HG03521 (cell line): Measurements from ENCODE around the gene PCNT.
"Not testable (repeated sequence)": the region's sequence is repeated elsewhere in the genome, so short reads cannot be mapped to it uniquely, and the experiment has no call there.

Experiments used
- ATAC-seq: cut with Tn5 transposase; IDR thresholded peaks from one replicate; pipeline ENCODE4 v1.9.1; 2021; ENCODE audit warnings: mild to moderate bottlenecking, moderate library complexity; ENCODE audit not compliant: unreplicated experiment

PCNT gene

DNA sequence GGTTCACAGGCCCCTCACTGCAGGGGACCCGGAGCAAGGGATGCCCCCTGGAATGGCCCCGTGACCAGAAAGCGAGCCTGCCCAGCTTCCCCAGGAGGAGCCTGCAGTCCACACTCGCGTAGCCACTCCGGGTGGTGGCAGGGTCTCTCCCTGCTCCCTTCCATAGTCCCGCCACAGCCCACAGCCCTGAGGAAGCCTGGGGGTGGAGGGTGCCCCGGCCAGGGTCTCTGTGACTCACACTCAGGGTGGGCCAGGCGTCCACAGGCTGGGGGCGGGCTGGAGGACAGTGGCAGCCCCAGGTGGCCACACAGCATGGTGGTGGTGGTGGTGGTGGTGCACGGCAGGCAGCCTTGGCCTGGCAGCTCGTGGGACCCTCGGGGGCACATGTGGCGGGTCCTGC, 22.2 kb upstream of the PCNT start:
- ATAC-seq: no peak

DNA sequence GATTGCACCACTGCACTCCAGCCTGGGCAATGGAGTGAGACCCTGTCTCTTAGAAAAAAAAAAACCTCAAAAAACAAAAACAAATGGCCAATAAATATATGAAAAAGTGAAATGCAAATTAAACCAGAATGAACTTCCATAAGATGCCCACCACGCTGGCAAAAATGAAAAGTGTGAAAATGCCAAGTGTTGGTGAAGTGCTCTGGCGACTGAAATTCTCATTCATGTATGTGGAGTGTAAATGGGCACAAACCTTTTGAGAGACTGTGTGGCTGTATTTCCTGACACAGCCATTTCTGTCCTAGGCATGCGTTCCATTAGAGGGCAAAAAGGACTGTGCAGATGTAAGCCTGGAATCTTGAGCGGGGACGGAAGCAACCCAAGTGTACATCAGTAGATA, 19.5 kb upstream of the PCNT start:
- ATAC-seq: no peak

GRCh38 chr21:46304955-46305354, 19.0 kb upstream of the PCNT start:
- no peak for ATAC-seq

DNA sequence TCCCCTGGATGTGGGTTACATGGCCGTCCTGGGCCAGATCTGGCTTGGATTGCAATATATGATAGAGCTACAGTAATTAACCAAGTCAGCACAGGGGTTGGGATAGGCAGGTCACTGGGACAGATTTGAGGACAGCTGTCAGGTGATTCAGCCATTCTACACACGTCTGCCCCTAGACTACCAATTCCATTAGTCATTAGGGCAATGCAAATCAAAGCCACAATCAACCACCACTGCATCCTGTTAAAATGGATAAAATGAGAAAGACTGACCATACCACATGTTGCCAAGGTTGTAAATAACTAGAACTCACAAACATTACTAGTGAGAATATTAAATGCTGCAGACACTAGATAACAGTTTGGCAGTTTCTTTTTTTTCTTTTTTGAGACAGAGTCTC, 16.3 kb upstream of the PCNT start:
- no peak for ATAC-seq

DNA sequence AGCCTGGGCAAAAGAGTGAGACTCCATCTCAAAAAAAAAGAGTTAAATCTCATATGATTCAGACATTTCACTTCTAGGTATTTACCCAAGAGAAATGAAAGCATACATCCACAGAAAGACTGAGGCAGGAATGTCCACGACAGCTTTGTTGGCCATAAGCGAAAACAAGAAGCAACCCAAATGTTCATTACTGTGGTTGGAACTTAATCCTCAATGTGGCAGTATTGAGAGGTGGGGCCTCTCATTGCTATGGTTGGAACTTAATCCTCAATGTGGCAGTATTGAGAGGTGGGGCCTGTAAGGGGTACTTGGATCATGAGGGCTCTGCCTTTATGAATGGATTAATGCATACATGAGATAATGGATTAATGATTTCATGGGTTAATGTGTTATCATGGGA, 15.5 kb upstream of the PCNT start:
- ATAC-seq: no peak

GRCh38 chr21:46310260-46310659, 13.7 kb upstream of the PCNT start:
- ATAC-seq: not testable (repeated sequence)

DNA sequence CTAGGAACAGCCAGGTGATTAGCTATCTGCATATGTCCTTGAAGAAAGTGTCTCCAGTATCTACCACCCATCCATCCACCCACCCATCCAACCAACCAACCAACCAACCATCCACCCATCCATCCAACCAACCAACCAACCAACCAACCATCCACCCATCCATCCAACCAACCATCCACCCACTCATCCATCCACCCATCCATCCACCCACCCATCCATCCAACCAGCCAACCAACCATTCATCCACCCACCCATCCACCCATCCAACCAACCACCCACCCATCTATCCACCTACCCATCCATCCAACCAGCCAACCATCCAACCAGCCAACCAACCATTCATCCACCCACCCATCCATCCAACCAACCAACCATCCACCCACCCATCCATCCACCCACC, 12.4 kb upstream of the PCNT start:
- ATAC-seq: no peak

- no peak for ATAC-seq
These were observed 11.0 kb upstream of the PCNT start for GRCh38 chr21:46312949-46313348.

DNA sequence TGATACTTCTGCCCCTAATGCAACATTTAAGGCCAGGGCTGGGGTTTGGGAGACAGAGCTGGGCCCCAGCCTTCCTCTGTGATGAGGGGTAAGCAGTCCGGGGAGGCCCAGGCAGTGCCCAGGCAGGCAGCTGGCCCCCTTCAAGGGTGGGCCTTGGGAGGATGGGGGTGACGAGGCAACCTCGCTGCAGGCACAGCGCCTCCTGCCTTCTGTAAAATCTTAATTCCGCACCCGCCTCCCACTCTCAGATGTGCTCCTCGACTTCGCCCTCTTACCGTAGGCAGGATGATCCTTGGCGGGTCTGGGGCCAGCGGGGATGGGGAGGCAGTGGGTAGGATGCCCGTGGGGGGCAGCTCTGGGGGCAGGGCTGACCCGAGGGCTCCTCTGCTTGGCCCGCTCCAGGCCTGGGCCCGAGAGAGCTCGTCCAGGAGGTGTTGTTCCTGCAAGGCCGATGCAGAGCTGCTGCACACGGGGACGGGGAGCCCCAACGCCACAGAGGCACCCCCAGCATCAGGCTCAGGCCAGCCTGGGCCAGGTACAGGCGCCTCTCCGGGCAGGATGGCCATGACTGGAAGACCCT, 9.4 kb upstream of the PCNT start:
- ATAC-seq: no peak

- no peak for ATAC-seq
These were observed 7.1 kb upstream of the PCNT start for GRCh38 chr21:46316708-46317324.

GRCh38 chr21:46317710-46318463, 6.1 kb upstream of the PCNT start:
- ATAC-seq: no peak

DNA sequence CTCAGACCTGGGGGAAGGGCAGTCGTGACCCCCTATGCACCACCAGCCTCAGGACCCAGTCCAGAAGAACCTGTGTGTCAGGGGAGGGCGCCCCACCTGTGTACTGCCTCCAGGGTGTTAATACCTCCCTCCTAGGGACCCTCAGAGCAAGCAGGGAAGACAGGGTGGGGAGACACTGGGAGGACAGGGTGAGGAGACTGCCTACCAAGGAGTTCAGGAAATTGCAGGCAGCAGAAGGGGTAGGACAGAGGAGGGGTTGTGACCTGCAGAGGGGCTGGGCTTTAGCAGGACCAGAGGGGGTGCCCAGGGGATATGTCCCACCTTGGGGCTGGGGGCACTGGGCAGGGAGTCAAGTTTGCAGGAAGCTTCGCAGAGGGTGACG, 5.5 kb upstream of the PCNT start:
- ATAC-seq: no peak

GRCh38 chr21:46319186-46319585, 4.8 kb upstream of the PCNT start:
- no peak for ATAC-seq

DNA sequence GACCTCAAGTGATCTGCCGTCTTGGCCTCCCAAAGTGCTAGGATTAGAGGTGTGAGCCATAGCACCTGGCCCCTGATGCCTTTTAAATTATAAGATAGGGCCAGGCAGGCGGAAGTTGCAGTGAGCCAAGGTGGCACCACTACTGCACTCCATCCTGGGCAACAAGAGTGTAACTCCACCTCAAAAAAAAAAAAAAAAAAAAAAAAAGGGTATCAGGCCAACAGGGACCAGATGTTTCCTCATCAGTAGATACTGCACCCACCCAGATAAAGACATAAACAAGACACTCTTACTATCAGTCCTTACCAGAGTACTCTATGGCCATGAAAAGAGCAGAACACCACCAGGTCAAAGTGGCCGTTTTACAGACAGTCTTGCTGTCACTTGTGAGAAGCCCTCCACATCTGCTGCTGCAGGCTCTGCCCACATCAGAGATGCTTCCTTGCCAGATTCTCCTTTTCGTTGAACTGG, 3.6 kb upstream of the PCNT start:
- ATAC-seq: no peak

DNA sequence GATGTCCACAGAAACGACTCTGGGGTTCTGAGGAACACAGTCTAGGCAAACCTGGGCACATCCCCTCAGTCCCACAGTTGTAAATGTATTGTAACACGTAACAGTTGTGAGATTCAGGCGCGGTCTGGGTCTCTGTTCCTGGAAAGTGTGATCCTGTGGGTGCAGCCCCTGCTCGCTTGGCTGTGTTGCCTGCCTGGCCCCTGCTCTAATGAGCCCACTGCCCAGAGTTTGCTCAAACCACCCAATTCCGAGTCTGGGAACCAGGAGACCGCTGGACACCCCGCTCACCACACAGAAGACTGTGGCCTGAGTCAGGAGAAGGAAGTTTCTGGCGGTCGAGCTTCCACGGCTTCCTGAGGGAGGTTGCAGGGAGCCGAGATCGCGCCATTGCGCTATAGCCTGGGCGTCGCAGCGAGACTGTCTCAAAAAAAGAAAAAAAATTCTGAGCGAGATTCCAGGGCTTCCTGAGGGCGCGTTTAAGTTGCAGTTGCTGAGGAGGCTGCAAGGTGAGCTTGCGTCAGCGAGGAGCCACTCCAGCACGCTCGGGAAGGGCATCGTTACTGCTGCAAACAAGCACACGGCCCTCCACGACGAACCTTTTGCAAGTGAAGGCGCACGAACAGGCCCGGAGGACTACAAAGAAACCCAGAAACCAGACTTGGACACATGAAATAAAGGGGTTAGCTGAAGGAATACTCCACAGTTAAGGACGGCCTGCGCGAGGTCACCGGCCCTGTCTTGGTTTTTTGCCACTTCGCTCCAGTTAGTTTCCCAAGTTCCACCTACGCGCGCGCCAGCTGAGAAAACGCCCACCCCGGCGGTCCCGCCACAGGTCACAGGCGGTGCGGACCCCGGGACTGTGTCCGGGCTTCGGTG, 1.4 kb upstream of the PCNT start:
- ATAC-seq: no peak

DNA sequence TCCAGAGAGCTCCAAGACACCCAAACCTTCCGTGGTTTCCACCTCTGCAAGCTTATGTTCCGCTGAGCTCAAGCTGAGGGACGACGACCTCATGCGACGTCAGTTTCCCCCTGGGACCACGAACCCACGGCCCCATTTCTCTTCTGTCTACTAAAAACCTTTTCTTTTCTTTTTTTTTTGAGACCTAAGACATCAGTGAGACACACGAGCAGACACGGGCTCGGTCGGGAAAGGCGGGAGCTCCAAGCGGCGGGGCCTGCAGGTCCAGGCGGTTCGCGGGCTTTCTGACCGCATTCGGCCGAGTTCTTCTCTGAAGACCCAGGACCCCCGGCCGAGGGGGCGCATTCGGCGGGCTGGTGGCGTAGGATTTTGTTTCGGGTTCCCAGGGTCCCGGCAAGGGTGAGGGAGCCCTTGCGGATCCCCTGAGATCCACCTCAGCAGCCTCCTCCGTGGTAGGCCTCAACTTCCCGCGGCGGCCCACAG, 688 bp upstream of the PCNT start:
- ATAC-seq: peak; percentile 1

DNA sequence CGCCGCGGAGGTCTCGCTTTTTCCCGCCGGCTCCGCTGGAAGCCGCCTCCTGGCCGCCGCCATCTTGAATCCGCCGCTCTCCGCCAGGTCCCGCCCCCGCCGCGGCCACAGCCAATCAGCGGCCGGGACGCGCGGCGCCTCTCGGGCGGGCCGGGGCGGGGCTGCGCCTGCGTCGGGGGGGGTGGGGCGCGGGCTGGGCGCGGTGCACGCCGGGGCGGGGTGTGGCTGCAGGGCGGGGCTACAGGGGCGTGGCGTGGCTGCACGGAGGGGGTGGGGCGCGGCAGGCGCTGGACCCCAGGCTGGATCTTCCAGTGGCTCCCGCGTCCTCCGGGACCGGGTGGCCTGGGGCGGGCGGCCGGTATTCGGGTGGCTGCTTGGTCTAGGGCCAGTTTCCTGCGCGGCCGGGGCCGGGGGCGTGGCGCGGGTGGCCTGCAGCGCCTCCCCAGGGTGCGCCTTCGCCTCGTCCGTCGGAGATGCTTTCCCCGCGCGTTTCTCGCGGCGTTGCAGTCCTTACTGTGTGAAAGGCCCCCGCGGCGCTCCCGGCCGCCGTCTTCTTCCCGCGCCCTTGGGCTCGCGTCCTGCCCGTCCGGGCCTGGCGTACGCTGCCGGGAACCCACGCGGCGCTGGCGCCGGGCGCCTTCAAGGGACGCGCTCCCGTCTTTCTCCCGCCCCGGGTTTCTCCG, 575 bp downstream of the PCNT start:
- ATAC-seq: peak; percentile 52

- no peak for ATAC-seq
These were observed 1.3 kb downstream of the PCNT start for GRCh38 chr21:46325073-46325912.

GRCh38 chr21:46326110-46326703, 2.3 kb downstream of the PCNT start:
- ATAC-seq: no peak
